A673 (cell line): ENCODE results near the gene WDR27.

Experiments
- EZH2 ChIP-seq: fragments of 200-600 bp; sonication (generic); IDR thresholded peaks from 2 replicates; pipeline ENCODE4 v1.6.1; 2017; ENCODE audit warnings: borderline replicate concordance, low read depth, mild to moderate bottlenecking, mixed read lengths, antibody characterized with exemption, low read length; ENCODE audit not compliant: poor library complexity, severe bottlenecking
- TF ChIP-seq, protein P1 (sequence below): fragments of 300-800, 200-600 bp; sonication (generic); conservative IDR thresholded peaks from 2 replicates; pipeline ENCODE4 v1.5.1; 2017; ENCODE audit warnings: low read depth, mild to moderate bottlenecking, antibody characterized with exemption, low read length, moderate library complexity, mixed read lengths

DNA sequence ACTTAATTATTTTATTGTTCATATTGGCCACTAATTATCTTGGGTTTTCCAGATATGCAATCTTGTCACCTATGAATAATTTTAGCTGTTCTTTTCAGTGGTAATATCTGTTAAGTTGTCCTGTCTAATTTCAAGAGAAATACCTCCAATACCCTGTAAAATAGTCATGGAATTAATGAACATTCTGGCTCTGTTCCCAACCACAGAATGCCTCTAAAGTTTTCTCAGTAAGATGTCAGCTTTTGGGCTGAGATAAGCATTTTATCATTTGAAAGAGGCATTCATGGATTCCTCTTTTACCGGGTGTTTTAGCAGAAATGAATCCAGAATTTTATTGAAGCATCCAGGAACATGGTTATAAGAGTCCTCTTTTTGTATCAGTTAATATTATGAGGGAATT, 109.3 kb downstream of the WDR27 start:
- TF ChIP-seq, protein P1, sequence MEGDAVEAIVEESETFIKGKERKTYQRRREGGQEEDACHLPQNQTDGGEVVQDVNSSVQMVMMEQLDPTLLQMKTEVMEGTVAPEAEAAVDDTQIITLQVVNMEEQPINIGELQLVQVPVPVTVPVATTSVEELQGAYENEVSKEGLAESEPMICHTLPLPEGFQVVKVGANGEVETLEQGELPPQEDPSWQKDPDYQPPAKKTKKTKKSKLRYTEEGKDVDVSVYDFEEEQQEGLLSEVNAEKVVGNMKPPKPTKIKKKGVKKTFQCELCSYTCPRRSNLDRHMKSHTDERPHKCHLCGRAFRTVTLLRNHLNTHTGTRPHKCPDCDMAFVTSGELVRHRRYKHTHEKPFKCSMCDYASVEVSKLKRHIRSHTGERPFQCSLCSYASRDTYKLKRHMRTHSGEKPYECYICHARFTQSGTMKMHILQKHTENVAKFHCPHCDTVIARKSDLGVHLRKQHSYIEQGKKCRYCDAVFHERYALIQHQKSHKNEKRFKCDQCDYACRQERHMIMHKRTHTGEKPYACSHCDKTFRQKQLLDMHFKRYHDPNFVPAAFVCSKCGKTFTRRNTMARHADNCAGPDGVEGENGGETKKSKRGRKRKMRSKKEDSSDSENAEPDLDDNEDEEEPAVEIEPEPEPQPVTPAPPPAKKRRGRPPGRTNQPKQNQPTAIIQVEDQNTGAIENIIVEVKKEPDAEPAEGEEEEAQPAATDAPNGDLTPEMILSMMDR = no peak
- TF ChIP-seq EZH2 = no peak
